GM19328 (cell line): ENCODE data around the gene AFTPH.

Experiments
- ATAC-seq: cut with Tn5 transposase; IDR thresholded peaks from one replicate; pipeline ENCODE4 v1.9.1; 2021; ENCODE audit warnings: mild to moderate bottlenecking, moderate library complexity; ENCODE audit not compliant: unreplicated experiment

The AFTPH gene

DNA sequence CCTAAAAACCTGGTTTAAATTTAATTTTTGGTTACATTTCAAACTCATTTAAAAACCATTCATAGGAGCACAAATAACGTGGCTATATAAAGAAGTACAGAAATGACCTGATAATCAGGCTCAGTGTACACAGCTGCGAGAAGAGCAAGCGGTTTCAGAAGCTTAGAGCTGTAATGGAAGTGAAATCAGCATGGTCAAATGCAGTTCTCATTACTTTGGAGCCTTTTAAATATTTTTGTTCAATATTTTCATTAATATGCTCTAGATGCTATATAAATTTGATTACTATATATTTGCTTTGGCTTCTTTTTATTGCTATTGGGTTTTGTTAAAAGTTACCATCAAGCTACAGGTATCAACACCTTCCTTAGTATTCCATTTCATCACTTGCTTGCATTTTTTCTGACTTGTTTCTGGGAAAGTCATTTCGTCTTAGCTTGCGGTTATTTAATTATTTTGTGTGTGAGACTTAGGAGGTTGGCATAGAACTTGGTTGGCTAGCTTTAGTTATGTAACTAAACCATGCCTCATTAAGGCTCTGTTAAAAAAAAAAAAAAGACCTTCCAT, 58.7 kb downstream of the AFTPH start:
- peak; percentile 75 for ATAC-seq

DNA sequence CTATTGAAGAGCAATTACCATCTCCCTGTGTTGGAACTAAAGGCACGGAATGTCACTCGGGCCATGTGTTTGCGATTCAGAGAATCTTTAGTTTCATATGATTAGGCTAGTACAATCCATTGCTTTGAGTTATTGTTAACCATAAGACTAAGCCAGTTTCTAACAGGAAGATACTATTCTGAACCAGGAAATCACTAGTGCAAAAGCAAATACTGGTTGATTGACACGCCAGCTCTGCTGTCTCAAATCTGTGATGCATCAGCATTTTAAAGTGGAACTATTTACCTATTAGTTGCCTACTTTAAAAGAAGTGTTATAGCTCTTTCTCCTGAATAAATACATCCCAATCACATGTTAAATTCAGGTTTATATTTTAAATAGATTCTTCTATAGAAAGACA, 61.9 kb downstream of the AFTPH start:
- ATAC-seq: no peak

DNA sequence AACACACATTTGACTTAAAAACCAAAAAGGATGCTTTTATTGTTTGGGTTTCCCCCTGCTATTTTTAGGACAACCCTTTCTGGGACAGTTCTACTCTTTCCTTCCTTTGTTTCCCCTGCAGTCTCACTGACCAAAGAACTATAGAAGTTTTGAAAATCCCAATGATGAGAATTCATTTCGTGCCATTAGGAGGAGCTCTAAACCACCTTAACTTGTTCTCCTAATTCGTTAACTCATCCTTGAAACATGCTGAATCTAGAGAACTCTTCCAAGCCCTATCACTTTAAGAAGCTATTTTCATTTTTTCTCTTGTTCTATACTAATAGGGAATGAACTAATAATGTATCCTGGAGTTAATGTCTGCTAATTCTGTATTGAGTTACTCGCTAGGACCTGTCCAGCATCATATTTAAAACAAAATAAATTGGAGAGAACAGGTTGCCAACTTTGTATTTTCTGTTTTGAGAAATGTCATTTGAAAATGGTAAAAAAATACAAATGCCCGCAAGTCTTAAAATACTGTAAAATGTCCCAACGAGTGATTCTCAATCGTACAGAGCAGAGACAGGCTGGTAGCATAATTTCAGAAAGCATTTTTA, 62.9 kb downstream of the AFTPH start:
- ATAC-seq: no peak

DNA sequence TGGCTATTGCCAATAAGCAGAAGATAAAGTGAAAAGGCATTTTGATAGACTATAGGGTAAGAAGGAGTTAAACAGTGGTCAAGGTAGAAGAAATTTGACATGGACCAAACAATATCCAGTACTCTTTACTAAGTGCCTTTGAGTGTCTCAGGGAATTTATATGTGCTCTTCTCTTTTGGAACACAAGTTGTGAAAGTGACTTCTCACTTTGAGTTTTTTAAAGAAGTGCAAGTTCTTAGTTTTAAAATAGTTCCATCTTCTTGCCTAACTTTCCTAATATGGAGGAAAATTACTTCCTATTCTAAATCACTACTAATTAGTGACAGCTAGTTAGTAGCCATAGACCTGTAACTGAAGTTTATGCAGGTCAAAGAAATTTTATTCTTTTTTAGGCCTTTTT, 63.4 kb downstream of the AFTPH start:
- no peak for ATAC-seq

DNA sequence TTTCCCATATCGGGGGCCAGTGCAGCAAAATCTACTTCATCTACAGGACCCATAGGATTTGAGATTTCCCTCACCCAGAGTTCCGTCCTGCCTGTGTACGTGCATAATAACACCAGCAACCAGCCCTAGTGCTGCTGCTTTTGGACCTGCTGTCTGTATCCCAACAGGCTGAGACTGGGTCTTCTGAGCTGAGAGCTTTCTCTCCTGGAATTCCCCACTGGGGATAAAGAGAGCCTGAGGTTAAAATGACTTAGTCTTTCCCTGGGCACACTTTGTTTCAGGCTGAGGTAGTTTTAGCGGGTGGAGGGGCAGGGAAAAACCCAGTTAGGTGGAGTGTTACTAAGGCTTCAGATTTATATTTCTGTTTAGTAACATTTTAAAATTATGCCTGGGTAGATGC, 67.1 kb downstream of the AFTPH start:
- ATAC-seq: no peak

DNA sequence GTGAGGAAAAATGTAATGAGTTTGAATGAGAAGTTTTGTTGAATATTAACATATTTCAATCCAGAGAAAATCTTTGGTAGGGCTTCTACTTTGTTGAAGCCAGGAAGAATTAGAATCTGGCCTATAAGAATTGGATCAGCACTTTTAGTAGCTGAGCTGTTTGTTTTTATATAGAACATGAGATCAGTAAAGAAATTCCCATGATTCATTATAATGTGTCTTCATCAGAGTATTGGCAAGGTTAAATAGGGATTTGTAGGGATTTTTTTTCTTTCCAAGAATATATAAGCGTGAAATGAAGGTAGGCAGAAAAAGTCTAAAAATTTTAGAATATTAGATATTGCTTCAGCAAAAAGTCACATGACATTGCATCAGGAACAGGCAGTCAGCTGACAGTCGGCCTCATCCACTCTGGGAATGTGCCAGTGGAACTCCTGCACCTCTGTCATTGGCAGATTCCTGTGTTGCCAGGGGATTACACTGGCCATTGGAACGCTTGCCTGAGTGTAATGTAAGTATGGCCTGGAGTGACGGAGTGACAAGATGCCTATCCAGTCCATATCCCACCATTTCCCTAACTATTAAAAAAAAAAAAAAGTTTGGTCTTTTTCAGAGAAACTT, 69.0 kb downstream of the AFTPH start:
- ATAC-seq: no peak

DNA sequence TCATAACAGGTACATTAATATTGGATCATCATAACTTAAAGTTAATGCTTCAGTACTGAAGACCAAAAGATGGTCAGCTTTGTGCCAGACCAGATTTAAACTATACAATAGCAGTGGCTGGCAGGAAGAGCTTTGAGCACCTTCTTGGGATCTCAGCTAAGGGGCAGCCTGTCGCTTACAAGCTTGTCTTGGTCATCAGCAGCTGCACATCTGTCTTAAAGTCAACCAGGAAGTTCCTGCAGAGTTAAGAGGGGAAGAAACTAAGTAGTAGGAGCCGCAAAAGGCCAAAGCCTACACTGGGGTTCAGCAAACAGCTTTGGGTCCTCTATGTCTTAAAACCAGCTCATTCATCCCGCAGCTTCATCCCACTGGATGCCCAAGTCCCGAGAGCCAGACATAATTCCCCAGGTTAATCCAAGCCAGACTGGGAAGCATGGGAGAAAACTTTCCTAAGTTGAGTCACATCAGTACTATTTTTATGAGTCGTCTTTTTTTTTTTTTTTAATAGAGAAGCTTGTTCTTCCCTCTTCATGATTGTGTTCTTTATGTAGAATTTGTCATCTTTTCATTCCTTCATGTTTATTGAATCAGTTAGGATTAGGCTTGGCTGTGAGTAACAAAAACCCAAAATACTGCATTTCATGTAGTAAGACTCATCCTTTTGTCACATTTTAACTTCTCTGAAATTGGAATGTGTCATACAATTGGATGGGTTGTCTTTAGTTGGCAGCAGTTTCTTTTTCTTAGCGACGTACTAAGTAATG, 70.3 kb downstream of the AFTPH start:
- ATAC-seq: no peak

DNA sequence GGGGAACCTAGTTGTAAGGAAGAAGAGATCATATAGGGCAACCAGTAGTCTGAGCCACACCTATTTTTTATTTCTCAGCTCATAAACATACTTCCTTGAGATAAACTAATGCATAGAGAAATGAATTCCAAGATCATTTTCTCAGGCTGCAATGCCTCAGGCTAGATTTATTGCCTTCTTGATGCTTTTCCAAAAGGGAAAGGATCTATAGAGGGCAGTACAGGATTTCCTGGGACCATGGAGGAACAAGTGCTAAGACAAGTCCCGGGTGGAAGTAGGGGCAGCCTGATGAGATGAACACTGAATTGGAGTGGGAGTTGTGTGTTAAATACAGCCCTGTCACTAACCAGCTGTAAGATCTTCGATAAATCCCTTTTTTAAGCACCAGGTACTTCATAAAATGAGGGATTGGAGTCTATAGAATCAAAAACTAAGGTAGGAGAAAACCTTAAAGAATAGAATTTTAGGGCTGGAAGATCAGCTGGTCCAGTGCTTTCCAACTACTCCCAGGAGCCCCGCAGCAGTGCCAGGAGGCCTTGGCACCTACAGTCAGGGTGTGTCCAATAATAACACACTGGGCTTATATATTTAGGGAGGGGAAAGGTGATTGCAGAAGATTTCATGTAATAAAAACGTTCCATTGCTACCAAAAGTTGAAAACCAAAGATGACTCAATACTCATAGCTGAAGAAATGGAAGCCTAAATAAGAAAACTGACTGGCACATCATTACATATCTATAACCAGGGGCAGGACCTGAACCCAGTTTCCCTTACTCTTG, 71.5 kb downstream of the AFTPH start:
- ATAC-seq: no peak

DNA sequence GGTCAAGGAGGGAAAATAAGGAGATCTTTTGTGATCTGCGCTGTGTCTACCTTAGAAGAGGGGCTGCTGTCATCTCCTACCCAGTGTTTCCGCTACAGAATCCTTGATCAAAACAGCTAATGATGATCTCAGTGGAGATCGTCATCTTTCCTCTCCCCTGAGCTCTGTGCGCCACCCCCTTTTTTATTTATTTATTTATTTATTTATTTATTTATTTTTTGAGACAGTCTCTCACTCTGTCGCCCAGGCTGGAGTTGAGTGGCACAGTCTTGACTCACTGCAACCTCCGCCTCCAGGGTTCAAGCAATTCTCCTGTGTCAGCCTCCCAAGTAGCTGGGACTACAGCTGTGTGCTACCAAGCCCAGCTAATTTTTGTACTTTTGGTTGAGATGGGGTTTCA, 74.1 kb downstream of the AFTPH start:
- ATAC-seq: no peak

DNA sequence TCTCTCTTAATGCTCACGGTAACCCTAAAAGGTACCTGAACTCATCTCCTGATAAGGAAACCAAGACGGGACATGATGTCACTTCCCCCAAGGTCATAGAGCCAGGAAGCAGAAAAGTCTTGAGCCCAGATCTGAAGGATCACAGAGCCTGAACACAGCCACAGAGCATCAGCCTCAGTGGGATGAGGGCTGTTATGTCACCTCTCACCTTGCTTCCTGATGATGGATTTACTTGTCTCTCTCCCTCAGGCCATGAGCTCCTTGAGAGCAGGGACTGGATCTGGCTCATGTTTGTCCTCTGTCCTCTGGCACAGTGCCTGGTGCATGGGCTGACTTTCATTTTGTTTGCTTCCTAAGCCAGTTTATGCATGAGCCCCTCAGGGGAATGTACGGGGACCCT, 75.3 kb downstream of the AFTPH start:
- no peak for ATAC-seq

DNA sequence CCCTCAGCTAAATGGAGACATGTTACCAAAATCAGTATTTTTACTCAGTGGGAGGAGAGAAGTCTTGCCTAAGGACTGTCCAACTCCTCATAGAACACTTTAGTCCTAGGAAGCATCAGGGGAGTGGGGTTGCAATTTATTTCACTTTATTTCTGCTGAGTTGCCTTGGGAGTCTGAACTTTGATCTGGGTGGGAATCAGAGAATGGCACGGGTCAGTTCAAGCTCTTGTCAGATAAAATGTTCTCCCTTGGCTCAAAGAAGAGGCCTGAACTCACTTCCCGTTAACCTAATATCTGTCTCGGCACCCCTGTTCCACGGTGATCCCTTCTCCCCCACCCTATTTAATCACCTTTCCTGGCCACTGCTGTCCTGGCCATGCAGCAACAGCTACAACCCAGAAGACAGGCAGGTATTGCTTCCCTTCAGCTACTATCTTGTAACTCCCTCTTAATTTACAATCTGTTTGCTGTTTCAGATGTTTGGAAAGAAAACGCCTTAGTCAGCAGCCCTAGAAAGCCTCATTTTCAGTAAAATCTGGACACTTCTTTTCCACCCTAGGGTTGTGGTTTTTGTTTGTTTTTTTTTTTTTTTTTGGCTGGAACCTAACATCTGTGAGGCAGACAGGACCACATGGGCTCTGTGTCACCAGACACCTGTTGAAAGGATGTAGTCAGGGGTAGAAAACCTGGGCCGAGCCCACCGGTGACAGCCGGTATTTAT, 77.1 kb downstream of the AFTPH start:
- no peak for ATAC-seq

DNA sequence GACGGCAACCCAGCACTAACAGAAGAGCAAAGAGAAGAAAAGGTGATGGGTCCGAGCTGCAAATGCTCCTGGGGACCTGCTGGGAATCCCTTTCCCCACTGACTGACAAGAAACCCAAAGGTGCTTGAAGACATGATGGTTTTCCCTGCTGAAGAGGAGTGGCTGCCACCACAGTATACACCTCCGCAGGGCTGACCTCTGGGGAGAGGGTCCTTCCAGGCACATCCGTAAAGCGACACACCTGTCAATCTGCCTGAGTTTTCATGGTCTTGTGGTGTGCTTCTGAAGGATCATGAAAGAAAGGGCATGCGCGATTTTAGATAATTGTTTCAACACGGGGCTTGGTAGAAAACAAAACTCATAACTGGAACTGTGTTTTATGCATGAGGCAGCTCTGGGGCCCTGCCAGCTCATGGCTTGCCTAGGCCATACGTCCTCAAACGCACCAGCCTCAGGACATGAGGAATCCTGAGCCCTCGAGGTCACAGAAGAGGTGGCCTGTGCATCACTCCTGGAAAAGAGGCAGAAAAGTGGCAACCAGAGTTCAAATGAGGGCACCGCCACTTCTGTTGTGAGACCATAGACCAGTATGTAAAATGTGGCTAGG, 77.8 kb downstream of the AFTPH start:
- ATAC-seq: no peak

DNA sequence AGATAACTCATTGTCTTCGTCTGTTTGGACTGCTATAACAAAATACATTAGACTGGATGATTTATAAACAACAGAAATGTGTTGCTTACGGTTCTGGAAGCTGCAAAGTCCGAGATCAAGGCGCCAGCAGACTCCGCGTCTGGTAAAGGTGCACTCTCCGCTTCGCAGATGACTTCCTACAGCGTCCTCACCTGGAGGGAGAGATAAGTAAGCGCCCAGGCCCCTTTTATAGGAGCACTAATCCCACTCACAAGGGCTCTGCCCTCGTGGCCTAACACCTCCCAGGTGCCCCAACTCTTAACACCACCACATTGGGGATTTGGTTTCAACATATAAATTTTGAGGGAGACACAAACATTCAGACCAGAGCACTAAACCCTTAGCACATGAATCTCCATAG, 78.3 kb downstream of the AFTPH start:
- ATAC-seq: no peak

DNA sequence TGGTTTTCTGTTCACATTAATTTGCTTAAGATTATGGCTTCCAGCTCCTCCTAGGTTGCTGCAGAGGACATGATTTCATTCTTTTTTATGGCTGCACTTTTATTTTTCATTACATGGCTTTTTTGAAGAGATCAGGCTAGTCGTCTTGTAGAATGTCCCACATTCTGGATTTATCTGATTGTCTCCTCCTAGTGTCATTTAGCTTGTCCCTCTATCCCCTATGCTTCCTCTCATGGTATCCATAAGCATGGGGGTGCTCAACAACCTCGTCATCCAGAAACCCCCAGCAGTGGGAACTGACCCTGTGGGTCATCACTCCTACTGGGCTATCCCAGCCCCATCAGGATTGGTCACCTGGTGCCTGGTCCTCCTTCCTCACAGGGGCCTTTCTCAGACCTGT, 80.0 kb downstream of the AFTPH start:
- ATAC-seq: no peak

DNA sequence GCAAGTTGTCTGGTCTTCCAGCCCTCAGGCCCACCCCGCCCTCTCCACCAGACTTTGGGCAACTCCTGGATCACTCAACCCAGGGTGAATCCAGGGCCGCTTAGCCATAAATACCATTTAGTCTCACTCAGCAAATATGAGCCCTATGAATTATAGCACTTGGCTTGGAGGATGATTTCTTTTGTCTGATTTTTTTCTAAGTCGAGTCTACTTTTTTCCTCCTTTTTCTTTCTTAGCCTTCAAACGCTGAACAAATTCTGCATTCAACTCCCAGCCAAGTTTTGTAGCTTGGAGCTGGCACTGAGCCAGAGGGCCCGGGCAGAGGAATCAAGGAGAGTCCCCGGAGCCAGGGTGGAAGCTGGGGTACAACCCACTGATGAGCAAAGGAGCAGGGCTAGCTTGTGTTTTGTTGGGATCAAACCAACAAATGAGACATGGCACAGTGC, 80.9 kb downstream of the AFTPH start:
- ATAC-seq: no peak

DNA sequence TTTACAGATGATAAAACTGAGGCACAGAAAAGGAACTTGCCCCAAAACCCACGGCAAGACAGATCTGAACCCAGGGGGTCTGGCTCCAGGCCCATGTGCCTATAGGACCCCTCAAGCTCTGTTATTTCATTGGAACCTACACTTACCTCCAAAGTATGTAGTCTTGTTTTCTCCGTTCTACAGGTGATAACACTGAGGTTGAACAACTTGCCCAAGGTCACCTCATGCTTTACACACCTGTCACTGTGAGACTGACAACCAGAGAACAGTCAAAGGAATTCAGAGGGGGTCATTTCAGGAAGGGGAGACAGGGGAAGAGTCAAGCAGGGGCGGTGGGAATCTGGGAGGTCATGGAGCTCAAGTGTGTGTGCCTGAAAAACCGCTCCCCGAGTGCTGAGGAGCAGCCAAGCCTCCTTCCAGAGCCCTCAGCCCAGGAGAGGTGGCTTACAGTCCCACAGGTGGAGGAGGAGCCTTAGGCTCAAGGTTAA, 81.9 kb downstream of the AFTPH start:
- no peak for ATAC-seq

DNA sequence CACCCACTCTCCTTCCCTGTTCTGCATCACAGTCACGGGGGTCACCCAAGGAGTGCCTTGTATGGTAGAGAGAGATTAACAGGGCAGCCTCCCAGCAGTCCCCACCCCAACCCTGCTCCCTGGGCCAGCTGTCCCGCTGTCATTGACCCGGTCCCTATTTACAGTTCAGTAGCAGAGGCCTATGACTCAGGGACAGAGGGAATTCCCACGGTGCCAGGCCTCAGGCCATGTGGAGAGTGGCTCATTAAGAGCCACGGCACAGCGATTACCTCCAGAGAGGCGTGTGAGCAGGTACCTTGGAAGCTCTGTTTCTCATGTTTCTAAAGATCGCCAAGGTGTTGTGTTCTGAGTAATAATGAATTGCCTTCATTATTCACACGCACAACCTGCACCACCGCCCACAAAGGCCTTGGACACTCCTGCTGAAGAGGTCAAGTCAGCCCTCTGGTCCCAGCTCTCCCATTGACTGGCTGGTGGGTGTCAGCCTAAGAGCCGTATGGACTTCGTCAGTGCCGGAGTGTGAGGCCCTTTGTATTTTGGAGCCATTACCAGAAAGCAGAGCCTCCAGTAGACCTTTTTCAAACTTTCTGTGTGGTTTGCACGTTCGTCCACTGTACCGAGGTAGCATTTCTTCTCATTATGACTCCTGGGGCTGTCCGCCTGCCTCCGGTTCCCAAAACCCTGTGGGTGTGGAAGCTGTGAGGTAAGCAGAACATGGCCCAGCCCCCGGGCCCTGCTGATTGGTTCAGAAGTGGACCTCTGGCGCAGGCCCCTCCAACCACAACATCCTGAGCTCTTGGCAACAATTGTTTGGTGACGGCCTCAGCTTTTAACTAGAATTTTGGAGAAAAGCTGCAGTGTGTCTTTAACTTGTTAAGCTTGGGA, 82.6 kb downstream of the AFTPH start:
- ATAC-seq: peak; percentile 91

DNA sequence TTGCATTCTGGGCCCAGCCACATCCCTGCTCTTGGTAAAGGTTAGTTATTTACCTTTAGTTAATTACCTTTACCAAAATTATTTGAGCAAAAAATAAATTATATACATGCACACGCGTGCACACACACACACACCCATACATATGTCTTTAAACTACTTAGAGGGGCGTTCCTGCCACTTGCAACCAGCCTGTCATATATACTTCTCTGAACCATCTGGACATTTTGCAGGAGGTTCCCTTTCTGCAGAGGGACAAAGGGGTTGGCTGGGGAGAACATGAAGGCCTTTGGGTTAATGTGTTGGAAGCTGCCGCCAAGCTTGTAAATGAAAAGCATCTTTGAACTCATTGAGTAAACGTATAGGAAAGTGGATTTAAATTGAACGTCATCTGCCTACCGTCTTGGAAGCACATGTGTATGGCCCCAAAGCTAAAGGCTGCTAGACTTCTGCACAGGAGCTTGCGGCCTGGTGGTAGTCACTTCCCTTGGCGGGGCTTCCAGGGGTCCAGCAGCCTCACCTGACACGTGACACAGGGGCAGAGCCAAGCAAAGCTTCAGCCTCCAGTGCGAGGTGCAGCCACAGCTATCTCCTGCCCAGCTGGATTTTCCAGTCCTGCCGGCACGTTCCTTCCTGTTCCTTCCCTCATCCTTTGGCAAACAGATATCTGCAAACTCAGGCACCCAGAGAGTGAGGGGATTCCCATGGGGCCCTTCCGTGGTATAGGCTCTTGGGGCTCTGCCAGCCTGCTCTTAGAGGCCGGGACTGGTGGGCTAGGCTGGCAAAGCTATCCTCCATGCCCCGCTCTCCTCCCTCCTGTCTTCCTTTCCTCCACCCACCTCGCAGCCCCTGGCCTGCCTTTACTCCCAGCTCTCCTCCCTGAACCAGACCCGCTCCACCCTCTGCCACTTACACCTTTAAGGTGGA, 83.5 kb downstream of the AFTPH start:
- ATAC-seq: no peak
